Measurements from ENCODE around the gene NCOA4. TPM values are rescaled to one million over a fixed set of nuclear protein-coding genes. Genes with fewer than 3 reads are reported as not detected.
"Not testable (repeated sequence)": the region's sequence is repeated elsewhere in the genome, so short reads cannot be mapped to it uniquely, and the experiment has no call there.

Gene NCOA4
- total RNA-seq, 4 donors from 2014 or later: 122 to 161 (median 141) TPM

DNA sequence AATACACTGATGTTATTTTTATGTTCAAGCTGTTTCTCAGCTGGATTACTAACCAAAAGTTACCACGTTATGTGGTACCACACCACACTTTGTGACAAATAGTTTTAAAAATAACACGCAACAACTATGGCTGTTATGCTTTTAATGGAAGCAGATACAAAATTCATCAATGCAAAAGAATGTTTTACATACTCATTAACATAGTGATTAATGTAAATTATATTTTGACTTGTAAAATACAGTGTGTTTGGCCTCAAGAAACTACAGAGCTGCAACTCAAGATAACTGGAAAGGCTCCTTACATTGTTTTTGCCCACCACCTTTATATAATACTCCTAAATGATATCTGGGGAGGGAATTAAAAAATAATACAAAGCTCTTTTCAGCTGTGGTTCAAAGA lies 25.5 kb downstream of the NCOA4 start:
- Histone ChIP-seq H3K4me1 (peaks cover 0 to 5% (median 0%) of the 10 kb centered on the region in 3 donors), H3K27me3 (no peaks in the 10 kb centered on the region), H3K9me3 (no peaks in the 10 kb centered on the region), H3K36me3 (peaks cover 8 to 100% (median 39%) of the 10 kb centered on the region in 3 donors), H3K27ac (no peak overlapping the region), H3K4me3 (no peak overlapping the region)
- intact Hi-C loops (cut with DNase I): no loop called here
- TF ChIP-seq POLR2A (IDR thresholded peaks at IDR 0.05): no peak
- DNase-seq: no peak
- 89 to 91% methylated on average over 2 of the region's 2 CpGs for WGBS, 2 donors

DNA sequence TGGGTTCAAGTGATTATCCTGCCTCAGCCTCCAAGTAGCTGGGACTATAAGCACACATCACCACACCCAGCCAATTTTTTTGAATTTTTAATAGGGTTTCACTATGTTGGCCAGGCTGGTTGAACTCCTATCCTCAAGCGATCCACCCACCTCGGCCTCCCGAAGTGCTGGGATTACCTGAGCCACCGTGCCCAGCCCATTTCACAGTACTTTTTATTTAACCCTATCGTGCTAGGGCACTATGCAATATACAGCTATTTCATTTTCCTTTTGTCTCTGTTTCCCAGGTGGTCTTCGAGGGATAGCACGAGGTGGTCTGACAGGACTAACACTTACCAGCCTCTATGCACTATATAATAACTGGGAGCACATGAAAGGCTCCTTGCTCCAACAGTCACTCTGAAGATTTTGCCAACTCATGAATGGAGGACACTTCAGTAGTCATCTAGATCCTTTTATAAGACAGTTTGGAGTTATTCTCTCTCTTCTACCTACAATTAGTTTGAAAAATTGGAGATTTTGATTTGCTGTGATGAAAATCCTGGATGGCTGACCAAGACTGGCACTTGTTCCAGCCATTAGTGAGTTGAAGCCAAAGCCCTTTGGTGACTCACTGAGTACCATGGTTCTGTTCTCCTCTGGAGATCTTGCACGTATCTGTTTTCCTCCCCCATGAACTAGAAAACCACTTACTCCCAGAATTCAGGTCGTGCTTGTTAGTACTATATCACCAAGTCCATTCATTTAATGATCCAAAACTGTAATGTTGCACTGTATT lies 27.3 kb downstream of the NCOA4 start:
- TF ChIP-seq, protein P1, sequence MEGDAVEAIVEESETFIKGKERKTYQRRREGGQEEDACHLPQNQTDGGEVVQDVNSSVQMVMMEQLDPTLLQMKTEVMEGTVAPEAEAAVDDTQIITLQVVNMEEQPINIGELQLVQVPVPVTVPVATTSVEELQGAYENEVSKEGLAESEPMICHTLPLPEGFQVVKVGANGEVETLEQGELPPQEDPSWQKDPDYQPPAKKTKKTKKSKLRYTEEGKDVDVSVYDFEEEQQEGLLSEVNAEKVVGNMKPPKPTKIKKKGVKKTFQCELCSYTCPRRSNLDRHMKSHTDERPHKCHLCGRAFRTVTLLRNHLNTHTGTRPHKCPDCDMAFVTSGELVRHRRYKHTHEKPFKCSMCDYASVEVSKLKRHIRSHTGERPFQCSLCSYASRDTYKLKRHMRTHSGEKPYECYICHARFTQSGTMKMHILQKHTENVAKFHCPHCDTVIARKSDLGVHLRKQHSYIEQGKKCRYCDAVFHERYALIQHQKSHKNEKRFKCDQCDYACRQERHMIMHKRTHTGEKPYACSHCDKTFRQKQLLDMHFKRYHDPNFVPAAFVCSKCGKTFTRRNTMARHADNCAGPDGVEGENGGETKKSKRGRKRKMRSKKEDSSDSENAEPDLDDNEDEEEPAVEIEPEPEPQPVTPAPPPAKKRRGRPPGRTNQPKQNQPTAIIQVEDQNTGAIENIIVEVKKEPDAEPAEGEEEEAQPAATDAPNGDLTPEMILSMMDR (IDR thresholded peaks at IDR 0.05): no peak
- TF ChIP-seq POLR2A (IDR thresholded peaks at IDR 0.05): no peak
- H3K9me3 ChIP-seq: no peaks in the 10 kb centered on the region
- H3K4me3 ChIP-seq: no peak overlapping the region
- 80 to 85% methylated on average over 9 of the region's 9 CpGs for WGBS, 2 donors
- no peaks in the 10 kb centered on the region for H3K27me3 ChIP-seq
- H3K4me1 ChIP-seq: peaks cover 0 to 5% (median 0%) of the 10 kb centered on the region in 3 donors
- H3K36me3 ChIP-seq: peaks cover 6 to 100% (median 30%) of the 10 kb centered on the region in 3 donors
- no peak overlapping the region for H3K27ac ChIP-seq
- intact Hi-C loops (cut with DNase I): no loop called here
- DNase-seq: no peak

DNA sequence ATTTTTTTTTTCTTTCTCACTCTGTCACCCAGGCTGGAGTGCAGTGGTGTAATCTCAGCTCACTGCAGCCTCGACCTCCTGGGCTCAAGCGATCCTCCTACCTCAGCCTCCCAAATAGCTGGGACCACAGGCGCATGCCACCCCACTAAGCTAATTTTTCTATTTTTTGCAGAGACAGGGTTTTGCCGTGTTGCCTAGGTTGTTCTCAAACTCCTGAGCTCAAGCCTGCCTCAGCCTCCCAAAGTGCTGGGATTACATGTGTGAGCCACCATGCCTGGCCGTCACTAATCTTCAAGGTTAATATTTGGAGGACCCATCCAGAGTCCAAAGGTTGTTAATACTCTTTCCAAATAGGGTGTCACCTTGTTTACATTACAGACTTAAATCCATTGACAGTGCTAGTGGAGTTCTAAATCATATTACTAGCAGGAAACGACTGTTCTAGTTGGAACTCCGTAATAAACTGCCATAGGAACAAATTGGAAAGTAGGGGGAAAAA lies 28.2 kb downstream of the NCOA4 start:
- H3K36me3 ChIP-seq: peaks cover 6 to 100% (median 24%) of the 10 kb centered on the region in 3 donors
- H3K9me3 ChIP-seq; H3K27ac ChIP-seq; H3K4me1 ChIP-seq; H3K27me3 ChIP-seq; DNase-seq; H3K4me3 ChIP-seq; intact Hi-C loops (cut with DNase I): not testable (repeated sequence)
- 90 to 92% methylated on average over 7 of the region's 7 CpGs for WGBS, 2 donors

DNA sequence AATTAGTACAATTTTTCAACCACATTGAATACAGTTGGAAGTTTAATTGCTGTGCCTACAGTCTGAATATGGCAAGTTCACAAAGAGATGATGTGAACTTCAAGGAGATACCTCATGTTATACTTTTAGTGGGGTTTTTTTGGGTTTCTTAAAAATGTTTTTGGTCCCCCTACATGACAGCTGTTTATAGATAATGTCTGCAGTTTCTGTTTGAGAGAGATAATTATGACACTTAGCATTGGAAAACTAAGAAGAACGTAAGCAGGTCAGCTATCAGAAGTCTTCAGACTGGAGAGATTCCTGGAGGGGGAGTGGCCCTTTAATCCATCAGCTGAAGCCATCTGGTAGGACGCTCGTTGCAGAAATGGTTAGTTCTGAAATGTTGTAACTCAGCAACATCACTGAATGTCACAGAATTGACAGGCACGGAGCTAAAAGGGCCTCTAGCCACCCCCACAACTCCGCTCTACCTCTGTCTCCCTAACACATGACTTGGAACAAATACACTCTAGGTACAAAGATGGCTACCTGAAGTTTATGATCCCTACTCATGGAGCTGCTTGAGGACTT lies 29.2 kb downstream of the NCOA4 start:
- no peaks in the 10 kb centered on the region for H3K27me3 ChIP-seq
- no peak for DNase-seq
- no peak overlapping the region for H3K4me3 ChIP-seq
- 69 to 81% methylated on average over 5 of the region's 5 CpGs for WGBS, 2 donors
- H3K36me3 ChIP-seq: peaks cover 6 to 93% (median 18%) of the 10 kb centered on the region in 3 donors
- no peak overlapping the region for H3K27ac ChIP-seq
- intact Hi-C loops (cut with DNase I): no loop called here
- TF ChIP-seq POLR2A (IDR thresholded peaks at IDR 0.05): no peak
- TF ChIP-seq, protein P1 (IDR thresholded peaks at IDR 0.05): no peak
- H3K9me3 ChIP-seq: no peaks in the 10 kb centered on the region
- H3K4me1 ChIP-seq: peaks cover 0 to under 1% (median 0%) of the 10 kb centered on the region in 3 donors

GRCh38 chr10:46000538-46000937 lies 29.9 kb downstream of the NCOA4 start:
- Histone ChIP-seq H3K27me3 (no peaks in the 10 kb centered on the region), H3K9me3 (no peaks in the 10 kb centered on the region), H3K27ac (no peak overlapping the region), H3K36me3 (peaks cover 6 to 86% (median 17%) of the 10 kb centered on the region in 3 donors), H3K4me3 (no peak overlapping the region), H3K4me1 (no peaks in the 10 kb centered on the region)
- no peak for DNase-seq
- 82 to 100% methylated on average over 1 of the region's 1 CpG for WGBS, 2 donors
- TF ChIP-seq, protein P1 (IDR thresholded peaks at IDR 0.05): no peak
- no peak for TF ChIP-seq POLR2A (IDR thresholded peaks at IDR 0.05)
- intact Hi-C loops (cut with DNase I): no loop called here

DNA sequence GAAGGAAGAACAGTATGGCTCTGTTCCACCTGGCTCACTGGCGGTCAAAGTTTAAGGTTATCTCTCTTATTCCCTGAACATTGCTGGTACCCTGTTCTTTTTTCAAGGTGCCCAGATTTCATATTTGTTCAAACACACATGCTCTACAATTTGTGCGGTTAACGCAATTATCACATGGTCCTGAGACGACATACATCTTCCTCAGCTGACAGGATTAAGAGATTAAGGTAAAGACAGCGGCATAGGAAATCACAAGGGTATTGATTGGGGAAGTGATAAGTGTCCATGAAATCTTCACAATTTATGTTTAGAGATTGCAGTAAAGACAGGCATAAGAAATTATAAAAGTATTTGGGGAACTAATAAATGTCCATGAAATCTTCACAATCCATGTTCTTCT lies 30.5 kb downstream of the NCOA4 start:
- DNase-seq; H3K4me3 ChIP-seq; H3K9me3 ChIP-seq; H3K27me3 ChIP-seq; H3K4me1 ChIP-seq; H3K27ac ChIP-seq; intact Hi-C loops (cut with DNase I): not testable (repeated sequence)
- WGBS, 2 donors: 91 to 95% methylated on average over 5 of the region's 5 CpGs
- peaks cover 6 to 80% (median 11%) of the 10 kb centered on the region in 3 donors for H3K36me3 ChIP-seq

Data from esophagus squamous epithelium (tissue), 5 donors.